ENCODE measurements around the gene HS6ST1.

GRCh38 chr2:128313091-128313836 lies 5.4 kb downstream of the HS6ST1 start:
- TF ChIP-seq EZH2 (IDR thresholded peaks at IDR 0.05; ENCODE audit: borderline replicate concordance, low read depth, low read length, severe bottlenecking) (no peak), MYC (IDR thresholded peaks at IDR 0.05; ENCODE audit: low read depth, low read length) (no peak), POLR2A (IDR thresholded peaks at IDR 0.05; ENCODE audit: low read depth, low read length) (no peak), POLR2AphosphoS5 (IDR thresholded peaks at IDR 0.05; ENCODE audit: insufficient read depth, low read depth, low read length) (no peak), MAX (IDR thresholded peaks at IDR 0.05; ENCODE audit: insufficient read depth, insufficient read length) (no peak), GATA2 (IDR thresholded peaks at IDR 0.05; ENCODE audit: insufficient read depth, insufficient read length, low read depth, low read length) (no peak), JUN (IDR thresholded peaks at IDR 0.05; ENCODE audit: borderline replicate concordance, insufficient read depth, insufficient read length, low read depth) (no peak), FOS (IDR thresholded peaks at IDR 0.05; ENCODE audit: borderline replicate concordance, insufficient read depth, low read length) (no peak)
- TF ChIP-seq, protein P1, sequence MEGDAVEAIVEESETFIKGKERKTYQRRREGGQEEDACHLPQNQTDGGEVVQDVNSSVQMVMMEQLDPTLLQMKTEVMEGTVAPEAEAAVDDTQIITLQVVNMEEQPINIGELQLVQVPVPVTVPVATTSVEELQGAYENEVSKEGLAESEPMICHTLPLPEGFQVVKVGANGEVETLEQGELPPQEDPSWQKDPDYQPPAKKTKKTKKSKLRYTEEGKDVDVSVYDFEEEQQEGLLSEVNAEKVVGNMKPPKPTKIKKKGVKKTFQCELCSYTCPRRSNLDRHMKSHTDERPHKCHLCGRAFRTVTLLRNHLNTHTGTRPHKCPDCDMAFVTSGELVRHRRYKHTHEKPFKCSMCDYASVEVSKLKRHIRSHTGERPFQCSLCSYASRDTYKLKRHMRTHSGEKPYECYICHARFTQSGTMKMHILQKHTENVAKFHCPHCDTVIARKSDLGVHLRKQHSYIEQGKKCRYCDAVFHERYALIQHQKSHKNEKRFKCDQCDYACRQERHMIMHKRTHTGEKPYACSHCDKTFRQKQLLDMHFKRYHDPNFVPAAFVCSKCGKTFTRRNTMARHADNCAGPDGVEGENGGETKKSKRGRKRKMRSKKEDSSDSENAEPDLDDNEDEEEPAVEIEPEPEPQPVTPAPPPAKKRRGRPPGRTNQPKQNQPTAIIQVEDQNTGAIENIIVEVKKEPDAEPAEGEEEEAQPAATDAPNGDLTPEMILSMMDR (IDR thresholded peaks at IDR 0.05; ENCODE audit: extremely low read depth in 1 of 2, insufficient read depth in 1 of 2, low read depth in 1 of 2, low read length in 2 of 2): peak in 1 of 2 donors; percentile 47
